IPS-NIHi7 (cell line): ENCODE measurements around the gene ATP7A.
"Not testable (repeated sequence)": the region's sequence is repeated elsewhere in the genome, so short reads cannot be mapped to it uniquely, and the experiment has no call there.

Source experiments
- DNase-seq: peaks from one replicate; pipeline ENCODE4 v3.0.0; 2012; ENCODE audit warnings: mixed read lengths; ENCODE audit errors: extremely low spot score

Gene ATP7A

GRCh38 chrX:78037881-78038280, 127.4 kb downstream of the ATP7A start:
- no peak for DNase-seq

GRCh38 chrX:78042601-78043000, 132.1 kb downstream of the ATP7A start:
- DNase-seq, result no peak

- no peak for DNase-seq
Observed at GRCh38 chrX:78046362-78046761, 135.9 kb downstream of the ATP7A start.

GRCh38 chrX:78048052-78048451, 137.6 kb downstream of the ATP7A start:
- DNase-seq, result no peak

GRCh38 chrX:78063687-78064086, 153.2 kb downstream of the ATP7A start:
- no peak for DNase-seq

- no peak for DNase-seq
Observed at GRCh38 chrX:78064152-78064551, 153.7 kb downstream of the ATP7A start.

GRCh38 chrX:78064698-78065601, 154.5 kb downstream of the ATP7A start:
- not testable (repeated sequence) for DNase-seq

GRCh38 chrX:78066110-78066509, 155.6 kb downstream of the ATP7A start:
- DNase-seq, result no peak

- DNase-seq, result no peak
Observed at GRCh38 chrX:78071331-78071730, 160.8 kb downstream of the ATP7A start.

GRCh38 chrX:78073147-78074077, 162.9 kb downstream of the ATP7A start:
- not testable (repeated sequence) for DNase-seq

GRCh38 chrX:78074088-78074487, 163.6 kb downstream of the ATP7A start:
- no peak for DNase-seq

- no peak for DNase-seq
Observed at GRCh38 chrX:78075787-78076389, 165.4 kb downstream of the ATP7A start.

GRCh38 chrX:78081413-78081812, 170.9 kb downstream of the ATP7A start:
- DNase-seq, result not testable (repeated sequence)

GRCh38 chrX:78092296-78092695, 181.8 kb downstream of the ATP7A start:
- peak; percentile 23 for DNase-seq

GRCh38 chrX:78098108-78098507, 187.6 kb downstream of the ATP7A start:
- DNase-seq, result no peak
